Stimulated activated naive CD4-positive, alpha-beta T cell treated with Interleukin-2 at 50 U/mL for 16 hours (primary cell): Measurements from ENCODE around the gene DIP2B.

ENCODE experiments used
- DNase-seq: peaks from one replicate; lab custom pipeline; 2025; lab: John Stamatoyannopoulos, UW

Gene DIP2B

DNA sequence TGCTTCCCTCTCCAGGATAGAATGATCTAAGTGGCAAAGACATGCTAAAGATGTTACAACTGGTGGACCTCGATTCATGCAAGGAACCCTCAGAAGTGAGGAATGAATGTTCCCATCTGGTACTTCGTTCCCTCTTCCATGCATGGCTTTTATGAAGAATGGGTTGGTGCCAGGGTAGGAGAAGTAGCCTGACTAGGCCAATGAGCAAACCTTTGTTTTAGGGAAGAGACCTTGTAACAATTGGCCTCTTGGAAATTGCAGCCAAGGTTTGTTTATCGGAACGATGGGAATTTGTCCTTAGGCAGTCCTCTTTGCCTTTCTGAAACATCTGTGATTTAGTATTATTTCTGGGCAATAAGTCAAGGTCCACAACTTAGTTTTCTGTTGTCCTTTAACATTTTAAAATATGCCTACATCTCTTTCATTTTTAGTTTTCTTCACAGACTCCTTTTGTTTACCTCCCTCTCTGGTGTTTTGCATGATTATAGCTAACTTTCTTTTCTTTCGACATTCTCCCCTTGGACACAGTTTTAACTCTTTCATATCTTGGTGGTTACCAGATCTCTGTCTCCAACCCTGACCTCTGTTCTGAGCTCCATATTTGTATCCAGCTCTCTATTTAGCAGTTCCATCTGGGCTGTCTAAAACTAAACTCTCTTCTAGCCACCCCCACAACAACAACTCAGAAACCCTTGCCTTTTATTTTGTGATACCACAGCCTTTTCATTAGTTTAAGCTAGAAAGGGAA, 70.0 kb downstream of the DIP2B start:
- DNase-seq: no peak

DNA sequence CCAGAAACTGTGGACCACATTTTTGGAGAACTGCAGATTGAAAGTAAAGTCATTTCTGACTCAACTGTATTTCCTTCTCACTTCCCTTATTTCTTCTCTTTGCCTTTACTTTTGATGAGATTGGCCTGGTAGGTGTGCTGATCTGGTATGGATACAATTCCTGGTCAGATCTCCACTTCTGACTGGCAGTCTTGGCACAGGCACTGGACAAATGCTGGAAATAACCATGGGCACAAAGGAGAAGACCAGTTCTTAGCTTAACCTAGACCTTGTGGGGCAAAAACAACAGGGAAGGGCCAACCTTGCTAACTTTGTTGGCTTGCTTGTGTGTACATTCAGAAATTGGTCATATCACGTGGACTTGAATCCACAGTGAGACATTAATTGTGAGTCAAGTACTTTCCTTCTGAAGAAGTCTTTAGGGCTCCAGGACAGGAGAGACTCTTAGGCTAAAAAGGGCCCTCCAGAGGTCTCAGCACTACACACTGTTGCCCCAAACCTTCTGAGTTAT, 75.0 kb downstream of the DIP2B start:
- DNase-seq: no peak

DNA sequence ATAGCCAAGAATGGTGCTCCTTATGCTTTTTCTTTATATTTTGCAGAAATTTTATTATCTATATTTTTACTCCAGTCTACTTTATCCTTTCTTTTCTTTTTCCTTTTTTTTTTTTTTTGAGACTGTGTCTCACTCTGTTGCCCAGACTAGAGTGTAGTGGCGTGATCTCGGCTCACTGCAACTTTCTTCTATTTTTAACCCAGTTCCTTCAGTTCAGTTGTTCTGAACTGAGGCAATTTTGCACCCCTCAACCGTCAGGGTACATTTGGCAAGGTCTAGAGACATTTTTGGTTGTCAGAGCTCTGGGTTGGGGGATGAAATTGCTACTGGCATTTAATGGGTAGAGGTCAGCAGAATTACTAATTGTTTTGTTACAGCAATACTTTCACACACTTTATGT, 75.7 kb downstream of the DIP2B start:
- no peak for DNase-seq

DNA sequence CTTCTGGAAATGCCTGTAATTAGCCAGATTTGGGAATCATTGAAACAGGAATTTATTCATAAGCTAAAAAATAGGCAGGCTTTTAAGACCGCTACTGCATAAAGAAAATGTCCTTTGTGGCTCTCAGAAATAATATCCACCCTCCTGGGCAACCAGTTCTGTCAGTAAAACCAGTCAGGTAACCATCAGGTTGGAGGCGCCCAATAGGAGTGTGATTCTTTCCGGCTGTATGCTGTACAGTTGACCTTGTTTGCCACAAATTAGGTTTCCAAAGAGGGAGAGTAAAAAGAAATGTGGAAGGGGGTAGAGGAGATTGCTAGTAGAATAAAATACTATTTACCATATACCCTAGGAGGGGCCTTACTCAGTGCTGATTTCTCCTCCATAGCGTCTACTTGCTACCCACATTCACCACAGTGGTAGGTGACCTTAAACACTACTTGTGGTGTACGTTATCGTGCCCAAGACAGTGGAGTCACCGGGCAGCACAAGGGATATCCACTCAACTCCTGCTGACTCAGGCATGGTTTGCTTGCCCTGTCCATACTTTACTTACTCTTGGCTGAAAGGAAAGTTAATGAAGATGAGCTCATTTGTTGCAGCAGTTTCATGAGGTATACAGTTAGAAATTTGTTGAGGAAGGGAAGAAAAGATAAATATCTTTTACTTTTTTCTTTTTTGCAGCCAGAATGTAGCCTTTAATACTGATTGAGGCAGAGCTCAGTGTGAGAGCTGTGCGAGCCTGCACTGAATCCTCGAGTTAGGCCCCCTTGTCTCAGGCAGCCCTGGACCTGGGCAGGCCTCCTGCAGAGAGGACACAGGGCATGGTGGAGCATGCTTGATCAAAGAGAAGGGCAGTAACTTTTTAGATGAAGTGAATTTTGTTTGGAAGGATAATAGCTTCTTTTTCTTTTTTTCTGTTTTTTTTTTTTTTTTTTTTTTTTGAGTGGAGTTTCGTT, 76.7 kb downstream of the DIP2B start:
- DNase-seq: no peak

DNA sequence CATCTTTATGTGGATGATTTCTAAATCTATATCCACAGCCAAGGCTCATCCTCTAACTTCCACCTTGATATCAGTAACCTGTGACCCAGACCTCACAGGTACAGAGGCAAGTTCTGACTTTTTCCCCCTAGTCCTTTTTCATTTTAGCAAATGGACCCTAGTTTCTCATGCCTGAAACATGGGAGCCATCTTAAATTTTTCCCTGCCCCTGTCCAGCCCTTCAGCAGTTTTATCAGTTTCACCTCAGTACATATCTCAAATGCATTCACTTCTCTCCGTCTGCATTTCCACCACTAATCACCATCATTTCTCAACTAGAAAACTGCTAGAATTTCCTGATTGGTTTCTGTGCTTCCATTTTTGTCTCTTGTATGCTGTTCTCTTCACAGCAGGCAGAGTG, 79.3 kb downstream of the DIP2B start:
- no peak for DNase-seq

DNA sequence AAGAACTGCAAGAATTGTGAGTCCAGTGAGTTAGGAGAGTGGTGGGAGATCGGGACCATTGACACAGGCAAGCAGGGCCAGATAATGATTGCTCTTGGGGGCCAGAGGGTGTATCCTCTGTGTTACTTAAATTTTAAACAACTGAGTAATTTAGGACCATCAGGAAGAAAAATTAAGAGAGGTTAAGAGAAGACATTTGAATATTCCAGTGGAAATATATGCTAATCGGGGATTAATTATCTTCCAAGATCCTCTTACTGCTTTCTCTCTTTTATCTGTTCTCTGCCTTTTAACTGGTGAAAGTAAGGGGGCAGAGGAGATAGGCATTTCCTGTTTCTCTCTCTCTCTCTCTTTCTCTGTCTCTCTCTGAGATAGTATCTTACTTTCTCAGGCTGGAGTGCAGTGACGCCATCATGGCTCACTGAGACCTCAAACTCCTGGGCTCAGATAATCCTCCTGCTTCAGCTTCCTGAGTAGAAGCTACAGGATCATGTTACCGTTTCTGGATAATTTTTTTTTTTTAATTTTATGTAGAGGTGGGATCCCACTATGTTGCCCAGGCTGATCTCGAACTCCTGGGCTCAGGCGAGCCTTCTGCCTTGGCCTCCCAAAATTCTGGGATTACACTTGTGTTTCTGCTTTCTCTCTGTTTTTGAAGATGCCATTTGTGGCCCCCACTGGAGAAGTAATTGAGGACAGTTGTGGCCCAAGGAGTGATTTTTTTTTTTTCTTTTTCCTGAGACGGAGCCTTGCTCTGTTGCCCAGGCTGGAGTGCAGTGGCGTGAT, 85.1 kb downstream of the DIP2B start:
- DNase-seq: no peak

DNA sequence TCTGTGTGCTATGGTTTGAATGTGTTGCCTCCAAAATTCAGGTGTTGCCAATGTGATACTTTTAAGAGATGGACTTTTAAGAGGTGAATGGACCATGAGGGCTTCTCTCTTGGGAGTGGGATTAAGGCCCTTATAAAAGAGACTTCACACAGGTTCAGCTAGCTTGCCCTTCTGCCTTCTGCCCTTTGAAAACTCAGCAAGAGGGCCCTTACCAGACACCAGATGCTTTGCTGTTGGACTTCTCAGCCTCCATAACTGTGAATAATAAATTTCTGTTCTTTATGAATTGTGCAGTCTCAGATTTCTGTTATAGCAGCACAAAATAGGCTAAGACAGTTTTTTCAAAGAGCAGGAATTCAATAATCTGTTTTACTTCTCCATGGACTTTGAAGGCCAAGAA, 86.1 kb downstream of the DIP2B start:
- DNase-seq: no peak

DNA sequence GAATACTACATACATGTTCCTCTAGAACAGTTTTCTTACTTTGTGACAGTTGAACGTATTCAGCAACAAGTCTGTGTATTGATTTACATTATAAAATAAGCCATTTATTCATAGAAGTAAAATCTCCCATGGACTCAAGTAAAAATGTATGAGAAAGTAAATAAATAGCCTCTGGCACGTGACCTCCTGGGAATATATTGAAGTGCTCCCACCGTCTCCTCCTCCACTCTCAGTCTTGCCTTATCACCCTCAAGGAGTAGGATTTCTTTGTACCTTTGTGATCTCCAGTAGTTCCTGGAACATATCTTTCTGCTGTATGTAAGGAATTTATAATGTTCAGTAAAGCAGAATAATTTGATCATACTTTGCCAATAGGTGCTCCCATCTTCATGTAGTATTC, 90.9 kb downstream of the DIP2B start:
- no peak for DNase-seq

DNA sequence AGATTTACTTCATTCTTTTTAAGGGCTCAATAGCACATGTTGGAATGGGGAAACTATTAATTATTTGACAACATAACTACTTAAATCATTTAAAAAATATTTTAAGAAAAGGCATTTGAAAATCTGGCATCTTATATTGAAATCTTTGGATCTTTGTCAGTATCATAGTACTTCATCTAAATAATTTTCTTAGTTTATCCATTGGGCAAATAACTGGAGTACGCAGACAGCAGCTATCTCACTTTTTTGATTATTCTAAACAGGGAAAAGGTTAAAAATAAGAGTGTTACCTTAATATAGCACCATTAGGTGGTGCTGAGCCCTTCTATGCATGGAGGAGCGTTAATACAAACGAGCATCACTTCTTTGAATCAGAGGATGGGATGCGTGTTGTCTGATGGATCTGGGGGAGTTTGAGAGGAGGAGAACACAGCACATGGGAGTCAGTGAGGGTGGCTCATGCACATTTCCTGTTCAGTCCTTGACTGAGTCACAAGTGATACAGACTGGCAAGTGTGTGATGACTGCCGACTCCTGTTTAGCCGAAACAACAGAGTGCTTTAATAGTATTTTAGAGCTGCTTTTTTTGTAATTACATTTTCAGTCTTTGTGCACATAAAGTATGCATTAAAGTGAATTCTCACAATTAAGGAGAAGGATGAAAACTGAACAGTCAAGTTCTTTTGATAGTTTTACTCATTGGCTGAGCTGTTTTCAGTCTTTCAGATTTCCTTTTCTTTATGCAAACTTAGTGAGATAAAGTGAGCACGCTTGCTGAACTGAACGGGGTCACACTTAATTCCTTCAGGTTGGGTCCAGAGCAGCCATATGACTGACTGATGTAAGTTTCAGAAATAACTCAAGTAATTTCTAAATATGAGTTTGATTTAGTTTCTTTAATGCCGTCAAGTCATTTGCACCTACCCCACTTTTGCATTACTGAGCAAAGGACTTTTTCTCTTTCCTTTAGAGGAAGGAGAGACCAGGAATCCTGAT, 92.7 kb downstream of the DIP2B start:
- DNase-seq: peak; percentile 53

DNA sequence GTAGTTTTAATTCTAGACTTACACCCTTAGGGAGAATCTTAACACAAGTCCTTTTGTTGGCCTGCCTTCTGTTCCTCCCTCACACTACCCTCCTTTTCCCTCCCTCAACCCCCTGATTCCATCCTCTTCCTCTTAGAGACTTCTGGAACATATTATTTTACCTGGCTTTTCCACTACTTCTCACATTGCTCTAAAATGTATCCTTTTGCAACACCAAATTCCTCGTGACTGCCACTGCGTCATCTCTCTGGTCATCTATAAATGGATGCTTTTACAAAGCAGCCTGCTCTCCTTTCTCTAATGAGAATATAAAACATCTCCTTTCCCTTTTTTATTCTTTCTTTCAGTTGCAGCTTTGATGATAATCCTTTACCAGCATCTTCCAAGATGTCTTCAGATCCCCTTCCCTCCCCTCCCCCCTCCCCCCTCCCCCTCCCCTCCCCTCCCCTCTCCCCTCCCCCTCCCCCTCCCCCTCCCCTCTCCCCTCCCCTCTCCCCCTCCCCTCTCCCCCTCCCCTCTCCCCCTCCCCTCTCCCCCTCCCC, 93.6 kb downstream of the DIP2B start:
- DNase-seq: no peak

DNA sequence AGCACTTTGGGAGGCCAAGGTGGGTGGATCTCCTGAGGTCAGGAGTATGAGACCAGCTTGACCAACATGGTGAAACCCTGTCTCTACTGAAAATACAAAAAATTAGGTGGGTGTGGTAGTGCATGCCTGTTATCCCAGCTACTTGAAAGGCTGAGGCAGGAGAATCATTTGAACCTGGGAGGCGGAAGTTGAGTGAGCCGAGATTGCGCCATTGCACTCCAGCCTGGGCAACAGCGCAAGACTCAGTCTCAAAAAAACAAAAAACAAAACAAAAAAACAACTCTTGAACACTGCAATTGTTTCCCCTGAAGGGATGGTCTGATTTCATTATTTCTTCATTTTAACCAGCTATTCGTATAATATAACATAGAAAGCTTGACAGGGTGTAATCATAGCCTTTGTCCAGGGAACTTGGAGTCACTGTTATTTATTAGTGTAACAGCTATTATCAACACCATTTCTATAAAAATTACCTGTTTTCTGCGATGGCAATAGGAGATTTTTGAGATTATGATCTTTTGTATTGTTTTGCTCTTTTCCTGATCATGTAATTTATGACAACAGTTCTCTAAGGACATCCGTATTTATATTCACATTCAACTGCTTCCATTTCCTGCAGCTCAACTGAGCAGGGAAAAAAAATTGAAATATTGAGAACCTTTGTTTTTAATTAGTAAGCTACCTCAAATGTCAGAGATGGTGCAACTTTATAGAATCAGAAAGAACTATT, 94.7 kb downstream of the DIP2B start:
- no peak for DNase-seq

DNA sequence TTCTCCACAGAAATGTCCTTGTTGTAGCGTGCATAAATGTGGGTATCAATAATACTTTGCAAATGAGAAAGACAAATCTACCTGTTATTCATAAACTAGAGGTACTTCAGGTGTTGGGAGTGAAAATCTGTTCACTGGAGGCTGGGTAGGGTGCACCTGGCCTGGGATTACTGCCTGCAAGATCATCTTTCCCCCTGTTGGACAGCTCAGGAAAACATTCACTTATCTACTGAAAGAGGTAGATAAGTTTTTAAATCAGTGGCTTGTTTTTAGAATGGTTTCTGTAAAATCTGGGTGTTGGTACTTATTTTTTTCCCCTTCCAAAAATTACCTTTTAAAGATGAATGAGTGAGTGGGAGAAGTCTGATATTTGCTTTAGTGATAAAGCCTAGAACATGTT, 95.6 kb downstream of the DIP2B start:
- no peak for DNase-seq

DNA sequence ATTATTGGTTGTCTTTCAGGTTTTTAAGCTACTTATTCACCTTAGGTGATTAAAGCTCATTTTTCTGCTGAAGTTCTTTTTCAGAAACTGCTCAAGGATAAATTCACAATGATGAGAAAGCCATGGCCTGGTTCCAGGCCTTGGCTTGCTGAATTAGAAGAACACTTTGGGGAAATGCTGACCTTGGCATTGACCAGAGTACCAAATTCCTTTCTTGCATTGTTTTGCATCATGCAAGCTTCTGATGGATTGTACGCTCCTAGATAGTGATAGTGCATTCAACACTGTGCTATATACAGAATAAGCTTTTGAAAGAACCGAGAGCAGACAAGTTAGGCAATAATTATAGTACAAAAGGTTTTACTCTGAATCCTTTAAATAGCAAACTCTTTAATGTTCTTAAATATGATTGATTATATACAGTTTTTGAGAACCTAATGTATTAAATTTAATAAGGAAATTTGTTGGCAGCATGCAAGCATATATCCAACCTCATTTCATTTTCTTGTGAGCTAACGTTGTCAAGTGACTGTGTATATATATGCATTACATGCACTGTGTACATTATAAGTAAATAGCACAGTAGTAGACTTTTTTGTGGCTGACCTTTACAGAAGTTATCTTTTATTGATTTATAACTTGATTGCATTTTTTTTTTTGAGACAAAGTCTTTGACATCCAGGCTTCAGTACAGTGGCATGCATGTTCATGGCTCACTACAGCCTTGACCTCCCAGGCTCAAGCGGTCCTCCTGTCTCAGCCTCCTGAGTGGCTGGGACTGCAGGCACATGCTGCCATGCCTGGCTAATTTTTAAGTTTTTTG, 99.2 kb downstream of the DIP2B start:
- no peak for DNase-seq

DNA sequence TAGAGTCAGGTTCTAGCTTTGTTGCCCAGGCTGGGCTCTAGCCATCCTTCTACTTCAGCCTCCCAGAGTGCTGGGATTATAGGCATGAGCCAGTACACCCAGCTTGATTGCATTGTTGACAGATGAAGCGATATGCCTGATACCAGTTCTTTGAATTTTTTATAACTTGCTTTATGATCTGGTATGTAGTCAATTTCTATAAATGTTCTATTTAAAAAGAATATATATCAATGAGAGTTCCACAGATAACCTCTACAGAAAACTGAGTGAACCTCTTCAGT, 99.8 kb downstream of the DIP2B start:
- DNase-seq: no peak

DNA sequence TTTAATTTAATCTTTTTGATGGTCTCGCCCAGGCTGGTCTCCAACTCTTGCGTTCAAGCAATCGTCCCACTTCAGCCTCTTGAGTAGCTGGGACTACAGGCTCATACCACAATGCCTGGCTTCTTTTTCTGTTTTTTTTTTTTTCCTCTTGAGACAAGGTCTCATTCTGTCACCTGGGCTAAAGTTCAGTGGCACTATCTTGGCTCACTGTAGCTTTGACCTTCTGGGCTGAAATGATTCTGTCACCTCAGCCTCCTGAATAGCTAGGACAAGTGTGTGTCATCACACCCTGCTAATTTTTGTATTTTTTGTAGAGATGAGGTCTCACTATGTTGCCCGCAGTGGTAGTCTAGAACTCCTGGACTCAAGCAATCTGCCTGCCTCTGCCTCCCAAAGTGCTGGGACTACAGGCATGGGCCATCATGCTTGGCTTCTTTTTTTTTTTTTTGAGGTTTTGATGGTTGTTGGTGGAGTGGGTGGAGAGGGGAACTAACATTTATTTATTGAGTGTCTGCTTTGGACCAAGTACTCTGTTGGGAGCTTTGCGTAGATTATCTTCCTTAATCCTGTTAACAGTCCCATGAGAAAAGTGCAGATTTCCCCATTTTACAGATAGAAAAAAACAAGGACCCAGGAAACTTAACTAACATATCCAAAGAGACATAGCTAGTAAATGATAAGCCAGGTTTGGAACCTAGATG, 102.0 kb downstream of the DIP2B start:
- DNase-seq: no peak

DNA sequence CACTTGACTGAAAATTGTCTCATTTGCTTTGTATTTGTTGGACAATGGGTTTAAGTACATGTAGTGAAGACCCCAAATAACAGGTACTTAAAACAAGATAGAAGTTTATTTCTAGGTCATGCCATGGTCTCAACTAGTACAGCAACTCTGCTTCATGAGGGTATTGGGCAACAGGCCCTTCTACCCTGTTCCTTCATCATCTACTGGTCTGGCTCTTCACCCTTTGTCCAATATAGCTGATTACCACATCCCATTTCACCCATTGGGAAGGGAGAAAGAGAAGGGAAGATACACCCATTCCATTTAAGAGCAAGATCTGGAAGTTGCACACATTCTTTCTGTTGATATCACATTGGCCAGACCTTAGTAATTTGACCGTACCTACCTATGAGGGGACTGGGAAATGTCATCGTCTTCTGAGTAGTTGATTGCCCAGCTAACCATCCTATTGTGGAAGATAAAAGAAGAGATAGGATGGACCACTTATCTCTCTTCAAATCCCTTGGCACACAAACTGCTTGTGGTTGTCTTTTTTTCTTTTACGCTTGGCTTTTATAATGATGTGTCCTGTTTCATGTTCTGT, 104.6 kb downstream of the DIP2B start:
- DNase-seq: no peak

DNA sequence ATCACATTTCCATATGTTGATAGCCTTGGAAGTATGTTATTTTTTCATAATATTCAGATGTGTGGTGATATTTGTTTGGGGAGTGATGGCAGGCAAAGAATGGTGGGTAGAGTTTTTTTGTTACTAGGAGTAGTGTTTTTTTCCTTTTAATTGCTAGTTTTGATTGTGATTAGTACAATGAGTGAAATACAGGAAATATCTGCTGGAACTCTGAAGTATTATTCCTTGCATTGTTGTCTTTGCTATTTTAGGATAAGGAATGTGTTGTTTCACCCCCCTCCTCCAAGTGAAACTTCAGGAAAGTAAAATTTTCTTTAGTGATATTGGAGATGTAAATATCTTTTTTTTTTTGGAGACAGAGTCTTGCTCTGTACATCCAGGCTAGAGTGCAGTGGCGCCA, 105.4 kb downstream of the DIP2B start:
- no peak for DNase-seq

DNA sequence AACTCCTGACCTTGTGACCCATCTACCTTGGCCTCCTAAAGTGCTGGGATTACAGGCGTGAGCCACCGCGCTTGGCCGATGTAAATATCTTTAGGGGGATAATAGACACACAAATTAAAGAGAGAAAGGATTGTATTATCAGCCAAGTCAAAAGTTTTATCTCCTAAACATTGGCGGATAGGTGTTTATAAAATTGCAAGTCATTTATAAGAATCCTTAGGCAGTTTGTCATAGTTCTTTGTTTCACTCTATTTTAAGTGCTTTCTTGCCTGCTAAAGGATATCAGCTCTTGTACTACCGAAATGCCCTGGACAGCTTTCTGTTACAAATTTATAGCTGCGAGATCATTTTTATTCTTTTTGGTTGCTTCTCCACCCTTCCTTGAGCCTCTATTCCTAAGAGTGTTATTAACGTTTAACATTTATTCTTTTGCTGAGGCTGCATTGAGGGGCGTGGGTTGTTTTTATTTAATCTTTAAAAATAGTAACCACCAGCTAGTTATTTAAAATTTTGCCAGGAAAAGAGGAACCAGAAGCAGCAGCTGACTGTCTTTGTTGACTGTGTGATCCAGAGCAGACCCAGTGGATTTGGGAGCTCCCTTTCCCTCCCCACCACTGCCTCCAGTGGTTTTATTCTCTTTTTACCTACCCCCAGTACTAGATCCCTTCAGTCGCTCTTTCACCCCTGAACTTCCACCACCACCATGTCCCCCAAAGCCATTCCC, 106.4 kb downstream of the DIP2B start:
- no peak for DNase-seq
